ENCODE results near the gene PRDM11.

- TF ChIP-seq PREB (CRISPR knock-in tag; IDR thresholded peaks at IDR 0.05; ENCODE audit: borderline replicate concordance), result no peak
- no peak for TF ChIP-seq SMAD4 (CRISPR knock-in tag; IDR thresholded peaks at IDR 0.05)
- no peak for TF ChIP-seq MYBL2 (CRISPR knock-in tag; IDR thresholded peaks at IDR 0.05)
- TF ChIP-seq ZNF423 (CRISPR knock-in tag; IDR thresholded peaks at IDR 0.05), result no peak
- TF ChIP-seq NR2C2 (CRISPR knock-in tag; IDR thresholded peaks at IDR 0.05), result no peak
- TF ChIP-seq TEAD4 (CRISPR knock-in tag; IDR thresholded peaks at IDR 0.05), result no peak
- no peak for TF ChIP-seq FOXJ3 (CRISPR knock-in tag; IDR thresholded peaks at IDR 0.05; ENCODE audit: borderline replicate concordance)
- no peak for TF ChIP-seq CTCF (IDR thresholded peaks at IDR 0.05)
- TF ChIP-seq NFYB (CRISPR knock-in tag; conservative IDR thresholded peaks at IDR 0.05; ENCODE audit: low read depth), result no peak
- no peak for TF ChIP-seq PRRX2 (CRISPR knock-in tag; IDR thresholded peaks at IDR 0.05)
Measured at GRCh38 chr11:45275828-45276227, 129.4 kb downstream of the PRDM11 start.
